GM21360 (cell line): ENCODE measurements around the gene SLC29A1.

Experiments used
- ATAC-seq: cut with Tn5 transposase; IDR thresholded peaks from one replicate; pipeline ENCODE4 v1.9.1; 2021; ENCODE audit warnings: mild to moderate bottlenecking, moderate library complexity; ENCODE audit not compliant: unreplicated experiment

Gene SLC29A1

DNA sequence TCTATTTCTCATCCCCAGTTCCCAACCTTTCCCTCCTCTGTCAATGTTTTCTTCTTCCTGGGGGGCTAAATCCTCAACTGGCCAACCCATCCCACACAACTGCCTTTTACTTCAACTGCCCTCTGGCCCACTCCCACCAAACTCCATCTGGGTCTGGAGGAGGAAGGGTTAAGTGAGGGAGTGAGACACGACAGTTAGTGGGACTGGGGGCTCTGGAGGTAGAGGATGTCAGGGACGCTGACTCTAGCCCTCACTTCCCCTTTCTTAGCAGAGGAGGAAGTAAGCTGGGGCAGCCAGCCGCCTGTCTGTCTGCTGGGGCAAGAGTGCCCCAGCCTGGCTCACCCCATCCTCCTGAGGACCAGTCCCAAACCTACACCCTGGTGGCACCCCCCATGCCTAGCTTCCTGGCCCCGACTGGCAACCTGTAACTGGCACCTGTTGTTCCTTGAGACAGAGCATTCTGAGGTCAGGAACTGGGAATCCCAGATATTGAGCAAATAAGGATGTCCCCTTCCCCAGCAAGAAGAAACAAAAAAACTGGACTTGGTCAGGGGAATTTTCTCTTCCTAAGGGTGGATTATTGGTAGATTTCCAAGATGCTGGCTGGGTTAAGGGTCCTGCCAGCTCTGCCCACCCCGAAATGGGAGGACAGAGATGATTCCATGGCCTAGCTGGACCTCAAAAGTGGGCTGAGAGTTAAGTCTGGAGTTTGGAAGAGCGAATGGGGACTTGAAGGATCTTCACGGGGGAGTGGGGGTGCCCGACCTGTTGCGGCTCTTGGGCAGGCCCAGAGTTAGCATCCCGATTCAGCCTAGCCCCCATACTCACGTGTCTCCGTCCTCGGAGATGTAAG lies 41.0 kb downstream of the SLC29A1 start:
- ATAC-seq, result no peak

DNA sequence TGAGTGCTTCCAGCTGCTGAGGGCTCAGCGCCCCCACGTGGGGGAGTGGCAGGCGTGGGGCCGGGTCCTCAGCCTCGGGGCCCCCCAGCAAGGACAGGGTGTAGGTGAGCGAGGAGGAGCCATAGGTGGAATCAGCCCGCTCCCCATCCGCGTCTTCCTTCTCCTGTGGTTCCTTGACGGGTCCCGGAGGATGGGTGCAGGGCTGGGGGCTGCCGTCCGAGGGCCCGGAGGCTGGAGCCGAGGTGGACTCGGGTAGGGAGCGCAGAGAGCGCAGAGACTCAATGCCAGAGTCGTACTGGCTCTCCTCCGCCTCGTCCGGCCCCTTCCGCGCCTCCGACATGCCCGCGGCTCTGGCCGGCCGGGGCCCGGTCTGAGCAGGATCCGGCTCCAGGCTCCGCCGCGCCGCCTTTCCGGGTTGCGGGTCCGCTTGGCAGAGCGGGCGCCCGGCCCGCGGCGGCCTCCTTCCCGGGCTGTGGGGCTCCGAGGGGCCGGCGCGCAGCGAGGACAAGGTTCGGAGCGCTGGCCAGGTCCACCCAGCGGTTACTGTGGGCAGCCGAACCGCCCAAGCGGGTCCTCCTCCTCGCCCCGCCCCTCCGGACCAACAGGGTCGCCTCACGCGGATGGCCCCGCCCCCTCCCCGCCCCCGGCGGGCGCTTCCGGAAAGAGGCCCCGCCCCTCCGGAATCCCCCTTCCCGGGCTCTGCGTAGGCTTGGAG lies 41.8 kb downstream of the SLC29A1 start, which contains the start of gene NFKBIE:
NFKBIE (minus strand) TSS at position 545 of the 715 bp plus-strand sequence; CDS start at position 340, 205 bp downstream.
- ATAC-seq, result peak; percentile 32

DNA sequence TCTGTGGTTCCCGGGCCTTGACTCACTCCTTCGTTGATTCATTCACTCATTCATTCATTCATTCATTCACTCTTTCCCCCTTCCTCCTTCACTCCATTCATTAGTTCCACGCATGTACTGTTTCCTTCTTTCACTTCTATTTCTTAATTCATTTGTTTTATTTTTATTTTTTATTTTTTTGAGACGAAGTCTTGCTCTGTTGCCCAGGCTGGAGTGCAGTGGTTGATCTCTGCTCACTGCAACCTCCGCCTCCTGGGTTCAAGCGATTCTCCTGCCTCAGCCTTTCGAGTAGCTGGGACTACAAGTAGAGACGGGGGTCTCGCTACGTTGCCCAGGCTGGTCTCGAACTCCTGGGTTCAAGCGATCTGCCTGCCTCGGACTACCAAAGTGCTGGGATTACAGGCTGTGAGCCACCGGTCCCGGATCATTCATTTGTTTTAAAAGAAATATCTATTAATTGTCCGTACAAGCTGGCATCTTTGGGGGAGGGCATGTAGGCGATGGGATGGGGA lies 42.4 kb downstream of the SLC29A1 start:
- ATAC-seq, result no peak

DNA sequence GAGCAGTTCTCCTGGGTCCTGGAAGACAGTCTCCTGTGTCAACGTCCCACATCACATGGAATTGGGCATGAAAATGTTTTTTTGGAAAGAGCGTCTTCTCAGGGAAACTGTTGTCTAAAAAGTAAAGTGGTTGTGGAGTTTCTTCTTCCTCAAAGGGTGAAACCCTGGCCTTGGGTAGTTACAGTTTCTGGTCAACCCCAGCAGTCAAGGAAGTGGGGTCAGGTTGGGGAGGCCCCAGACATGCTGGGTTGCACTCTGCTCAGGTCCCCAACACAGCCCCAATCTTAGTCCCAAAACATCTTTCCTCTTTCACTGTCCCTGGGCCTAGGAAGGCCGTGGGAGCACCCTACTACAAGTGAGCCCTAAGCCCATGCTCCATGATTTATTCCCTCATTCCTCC lies 43.0 kb downstream of the SLC29A1 start:
- ATAC-seq, result no peak

DNA sequence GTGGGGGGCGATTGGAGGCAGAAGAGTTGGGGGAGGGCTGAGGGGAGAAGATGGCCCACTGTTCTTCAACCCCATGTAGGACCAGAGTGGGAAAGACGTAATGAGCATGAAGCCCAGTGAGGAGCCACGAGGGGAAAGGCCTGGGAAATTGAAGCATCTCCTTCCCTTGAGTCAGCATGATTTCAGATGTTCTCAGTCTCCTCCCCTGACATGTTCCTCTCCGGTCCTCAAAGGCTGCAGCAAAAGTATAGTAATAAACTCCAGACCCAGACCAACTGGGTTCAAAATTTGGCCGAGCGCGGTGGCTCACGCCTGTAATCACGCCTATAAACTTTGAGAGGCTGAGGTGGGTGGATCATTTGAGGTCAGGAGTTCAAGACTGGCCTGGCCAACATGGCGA lies 43.9 kb downstream of the SLC29A1 start:
- ATAC-seq, result no peak

DNA sequence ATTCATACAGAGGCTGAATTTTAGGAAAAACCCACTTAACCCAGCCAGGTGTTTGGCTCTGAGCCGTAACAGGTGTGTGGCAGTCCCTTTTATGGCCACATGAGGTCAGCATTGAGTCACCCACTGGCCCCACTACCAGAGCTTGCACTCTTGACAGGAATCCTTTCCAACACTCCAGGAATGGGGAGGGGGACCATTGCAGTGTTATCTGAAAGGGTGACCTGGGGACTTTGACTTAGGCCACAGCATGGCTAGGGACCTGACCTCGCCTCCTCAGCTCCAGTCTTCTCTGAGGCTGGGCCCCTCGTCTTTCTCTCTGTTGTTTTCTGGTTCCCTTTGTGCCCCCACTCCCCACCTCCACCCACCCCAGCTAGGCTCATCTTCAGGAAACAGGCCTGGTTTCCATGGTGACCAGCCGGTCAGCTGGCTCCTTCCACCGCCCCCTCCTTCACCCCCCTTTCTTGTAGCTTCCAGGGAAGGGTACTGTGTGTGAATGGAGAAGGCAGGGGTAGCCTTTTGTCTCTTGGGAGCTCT lies 44.8 kb downstream of the SLC29A1 start:
- ATAC-seq, result no peak

DNA sequence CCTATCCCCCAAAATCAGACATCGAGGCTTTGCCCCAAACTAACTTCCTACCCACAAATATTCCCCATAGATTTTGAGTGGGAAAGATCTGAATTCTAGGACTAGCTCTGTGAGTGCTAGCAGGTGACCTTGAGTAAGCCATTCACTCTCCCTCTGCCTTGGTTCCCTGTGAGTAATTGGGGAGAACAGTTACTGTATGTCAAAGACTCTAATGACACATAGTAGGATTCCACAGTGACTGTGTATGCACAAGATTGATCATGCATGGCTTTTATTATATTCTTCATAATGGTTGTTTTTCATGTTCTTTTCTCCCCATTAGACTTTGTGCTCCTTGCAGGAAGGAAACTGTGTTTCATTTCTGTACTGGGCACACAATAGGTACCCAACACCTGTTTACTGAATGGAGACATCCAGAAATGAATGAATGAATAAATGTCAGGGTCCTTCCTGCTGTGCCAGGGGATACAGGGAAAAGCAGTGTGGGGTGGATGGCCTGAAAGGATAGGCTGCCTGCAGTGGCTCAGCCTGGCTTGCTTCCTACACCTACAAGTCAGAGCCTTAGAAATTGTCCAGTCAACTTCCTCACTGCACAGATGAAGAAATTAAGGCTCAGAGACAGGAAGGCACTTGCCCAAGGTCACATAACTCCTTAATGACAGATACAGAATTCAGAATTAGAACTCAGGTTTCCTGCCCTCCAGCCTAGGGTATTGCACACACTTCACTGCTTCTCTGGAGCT lies 46.0 kb downstream of the SLC29A1 start:
- no peak for ATAC-seq

DNA sequence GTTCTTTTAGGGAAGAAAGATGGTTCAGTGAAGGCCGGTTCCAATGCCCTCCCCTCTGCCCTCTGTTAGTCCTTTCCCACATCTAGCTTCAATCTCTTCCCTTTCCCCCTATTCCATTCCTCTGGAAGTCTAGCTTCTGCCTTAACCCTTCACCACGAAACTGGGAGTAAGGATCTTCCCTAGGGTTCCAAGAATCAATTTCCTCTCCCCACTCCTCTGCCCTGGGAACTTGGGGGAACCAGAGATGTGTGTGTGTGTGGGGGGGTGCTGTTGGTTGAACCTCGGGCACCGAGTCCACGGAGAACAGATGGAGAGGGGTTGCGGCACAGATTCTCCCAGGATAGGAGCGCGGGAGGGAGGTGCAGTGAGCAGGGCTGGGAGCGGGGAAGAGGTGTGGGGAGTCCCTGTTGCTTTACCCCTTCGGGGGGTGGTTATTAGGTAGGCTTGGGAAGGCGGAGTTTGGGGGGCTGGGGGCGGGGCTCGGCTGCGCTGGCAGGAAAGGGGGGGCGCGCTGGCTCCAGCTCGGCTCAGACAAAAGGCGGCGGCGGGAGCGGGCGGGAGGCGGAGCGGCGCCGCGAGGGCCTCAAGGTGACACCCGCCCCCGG lies 46.6 kb downstream of the SLC29A1 start, which contains the start of gene TMEM151B:
TMEM151B (plus strand) TSS at position 530 of the 605 bp plus-strand sequence. CDS start 293 bp downstream, outside the sequence.
- no peak for ATAC-seq

DNA sequence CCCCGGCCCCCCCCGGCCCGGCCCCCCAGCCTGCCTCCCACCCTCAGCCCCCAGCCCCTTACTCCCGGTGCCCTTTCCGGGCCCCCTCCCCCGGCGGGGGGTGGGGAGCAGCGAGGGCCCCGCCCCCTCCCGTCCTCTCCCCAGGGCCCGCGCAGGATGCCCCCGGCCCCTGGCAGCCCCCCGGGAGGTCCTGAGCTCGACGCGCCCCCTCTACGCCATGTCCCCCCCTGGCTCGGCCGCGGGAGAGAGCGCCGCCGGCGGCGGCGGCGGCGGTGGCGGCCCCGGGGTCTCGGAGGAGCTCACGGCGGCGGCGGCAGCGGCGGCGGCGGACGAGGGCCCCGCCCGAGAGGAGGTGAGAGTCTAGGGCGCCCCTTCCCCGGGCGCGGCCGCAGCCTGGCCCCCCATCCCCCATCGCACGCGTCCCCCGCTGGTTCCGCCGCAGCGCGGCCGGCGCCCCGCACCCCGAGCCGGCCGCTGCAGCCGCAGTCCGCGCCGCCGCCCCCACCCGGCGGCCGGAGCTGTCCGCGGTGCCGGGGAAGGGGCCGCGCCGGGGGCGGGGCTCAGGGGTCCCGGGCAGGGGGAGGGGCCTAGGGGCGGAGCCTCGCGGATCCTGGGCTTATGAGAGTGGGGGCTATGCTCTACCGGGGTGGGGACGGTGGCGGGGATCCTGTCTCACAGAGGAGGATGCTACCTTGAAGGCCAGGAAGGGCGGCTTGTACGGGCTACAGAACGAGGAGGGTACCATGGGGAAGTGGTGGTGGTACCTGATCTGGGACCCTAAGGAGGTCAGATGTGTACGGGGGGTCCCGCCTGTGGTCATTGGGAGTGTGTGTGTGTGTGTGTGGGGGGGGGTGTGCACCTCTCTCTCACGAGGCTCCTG lies 47.4 kb downstream of the SLC29A1 start:
- no peak for ATAC-seq

DNA sequence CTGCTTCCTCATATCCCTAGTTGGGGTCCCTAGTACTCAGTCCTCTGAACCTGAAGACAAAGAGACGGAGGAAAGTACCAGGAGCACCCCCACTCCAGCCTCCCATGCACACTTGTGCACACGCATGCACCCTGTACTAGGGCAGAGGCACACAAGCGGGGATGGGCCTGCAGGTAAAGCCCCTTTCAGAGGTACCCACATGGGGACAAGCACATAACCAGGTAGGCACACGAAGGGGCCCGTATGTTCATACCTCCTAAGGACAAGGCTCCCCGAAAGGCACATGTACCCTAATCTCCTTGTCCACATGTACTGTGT lies 48.0 kb downstream of the SLC29A1 start:
- ATAC-seq, result no peak

DNA sequence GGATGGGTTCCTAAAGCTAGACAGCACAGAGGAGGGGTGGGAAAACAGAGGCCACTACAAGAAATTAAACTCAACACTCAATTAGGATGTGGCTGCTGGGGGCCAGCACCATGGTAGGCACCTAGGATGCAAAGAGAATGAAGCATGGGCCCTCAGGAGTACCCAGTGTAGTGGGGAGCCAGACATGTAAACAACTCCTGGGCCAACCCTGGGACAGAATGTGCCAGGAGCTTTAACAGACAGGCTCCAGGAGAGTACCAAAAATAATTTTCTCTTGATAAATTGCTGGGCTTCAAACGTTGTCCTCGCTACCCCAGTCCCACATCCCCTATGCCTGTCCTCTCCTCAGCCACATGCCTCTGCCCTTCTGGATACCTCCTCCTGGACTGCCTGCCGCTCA lies 48.5 kb downstream of the SLC29A1 start:
- no peak for ATAC-seq

DNA sequence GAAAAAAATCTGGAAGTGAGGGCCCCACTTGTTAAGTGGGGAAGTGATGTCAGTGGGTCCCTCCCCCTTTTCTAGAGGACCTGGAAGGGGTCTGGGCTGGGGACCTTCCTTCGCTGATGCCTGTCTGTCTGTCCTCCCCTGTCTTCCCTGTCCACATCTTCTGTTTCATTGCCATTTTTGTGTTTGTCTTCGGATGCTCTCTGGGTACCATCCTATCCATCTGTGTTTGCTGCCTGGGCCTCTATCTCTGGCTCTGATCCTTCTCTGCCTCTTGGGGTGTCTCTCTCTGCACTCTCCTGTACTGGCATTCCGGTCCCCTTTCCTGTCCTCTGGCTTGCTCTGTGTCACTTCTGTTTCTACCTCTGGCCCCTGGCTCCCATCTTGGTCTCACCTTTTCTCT lies 49.1 kb downstream of the SLC29A1 start:
- ATAC-seq, result no peak

DNA sequence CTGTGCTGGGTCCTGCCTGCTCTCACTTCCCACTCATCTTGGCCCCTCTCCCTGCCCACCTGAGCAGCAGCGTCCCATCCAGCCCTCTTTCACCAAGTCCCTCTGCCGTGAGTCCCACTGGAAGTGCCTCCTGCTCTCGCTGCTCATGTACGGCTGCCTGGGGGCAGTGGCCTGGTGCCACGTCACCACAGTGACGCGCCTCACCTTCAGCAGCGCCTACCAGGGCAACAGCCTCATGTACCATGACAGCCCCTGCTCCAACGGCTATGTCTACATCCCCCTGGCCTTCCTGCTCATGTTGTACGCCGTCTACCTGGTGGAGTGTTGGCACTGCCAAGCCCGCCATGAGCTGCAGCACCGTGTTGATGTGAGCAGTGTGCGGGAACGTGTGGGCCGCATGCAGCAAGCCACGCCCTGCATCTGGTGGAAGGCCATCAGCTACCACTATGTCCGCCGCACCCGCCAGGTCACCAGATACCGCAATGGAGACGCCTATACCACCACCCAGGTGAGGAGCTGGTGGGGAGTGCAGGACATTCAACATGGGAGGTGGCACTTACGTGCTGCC lies 49.7 kb downstream of the SLC29A1 start:
- no peak for ATAC-seq

DNA sequence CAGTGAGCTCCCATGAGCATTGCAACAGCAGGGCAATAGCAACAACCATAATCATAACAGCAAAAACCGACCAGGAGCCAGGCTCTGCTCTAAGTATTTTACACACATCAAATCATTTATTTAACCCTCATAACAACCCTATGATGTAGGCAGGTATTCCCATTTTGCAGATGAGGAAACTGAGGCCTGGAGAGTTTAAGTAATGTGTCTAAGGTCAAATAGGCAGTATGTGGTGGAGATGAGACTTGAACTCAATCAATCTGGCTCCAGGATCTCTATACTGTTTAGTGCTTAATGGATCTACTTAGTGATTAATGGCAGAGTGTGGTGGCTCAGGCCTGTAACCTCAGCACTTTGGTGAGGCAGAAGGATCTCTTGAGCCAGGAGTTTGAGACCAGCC lies 50.2 kb downstream of the SLC29A1 start:
- no peak for ATAC-seq

DNA sequence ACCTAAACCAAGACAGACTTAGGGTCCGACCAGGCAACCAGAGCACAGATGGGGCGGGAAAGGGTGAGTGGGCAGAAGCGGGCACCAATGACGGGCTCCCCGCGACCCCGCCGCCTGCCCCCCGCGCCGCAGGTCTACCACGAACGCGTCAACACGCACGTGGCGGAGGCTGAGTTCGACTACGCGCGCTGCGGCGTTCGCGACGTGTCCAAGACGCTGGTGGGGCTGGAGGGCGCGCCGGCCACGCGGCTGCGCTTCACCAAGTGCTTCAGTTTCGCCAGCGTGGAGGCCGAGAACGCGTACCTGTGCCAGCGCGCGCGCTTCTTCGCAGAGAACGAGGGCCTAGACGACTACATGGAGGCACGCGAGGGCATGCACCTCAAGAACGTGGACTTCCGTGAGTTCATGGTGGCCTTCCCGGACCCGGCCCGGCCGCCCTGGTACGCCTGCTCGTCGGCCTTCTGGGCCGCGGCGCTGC lies 51.9 kb downstream of the SLC29A1 start:
- no peak for ATAC-seq

DNA sequence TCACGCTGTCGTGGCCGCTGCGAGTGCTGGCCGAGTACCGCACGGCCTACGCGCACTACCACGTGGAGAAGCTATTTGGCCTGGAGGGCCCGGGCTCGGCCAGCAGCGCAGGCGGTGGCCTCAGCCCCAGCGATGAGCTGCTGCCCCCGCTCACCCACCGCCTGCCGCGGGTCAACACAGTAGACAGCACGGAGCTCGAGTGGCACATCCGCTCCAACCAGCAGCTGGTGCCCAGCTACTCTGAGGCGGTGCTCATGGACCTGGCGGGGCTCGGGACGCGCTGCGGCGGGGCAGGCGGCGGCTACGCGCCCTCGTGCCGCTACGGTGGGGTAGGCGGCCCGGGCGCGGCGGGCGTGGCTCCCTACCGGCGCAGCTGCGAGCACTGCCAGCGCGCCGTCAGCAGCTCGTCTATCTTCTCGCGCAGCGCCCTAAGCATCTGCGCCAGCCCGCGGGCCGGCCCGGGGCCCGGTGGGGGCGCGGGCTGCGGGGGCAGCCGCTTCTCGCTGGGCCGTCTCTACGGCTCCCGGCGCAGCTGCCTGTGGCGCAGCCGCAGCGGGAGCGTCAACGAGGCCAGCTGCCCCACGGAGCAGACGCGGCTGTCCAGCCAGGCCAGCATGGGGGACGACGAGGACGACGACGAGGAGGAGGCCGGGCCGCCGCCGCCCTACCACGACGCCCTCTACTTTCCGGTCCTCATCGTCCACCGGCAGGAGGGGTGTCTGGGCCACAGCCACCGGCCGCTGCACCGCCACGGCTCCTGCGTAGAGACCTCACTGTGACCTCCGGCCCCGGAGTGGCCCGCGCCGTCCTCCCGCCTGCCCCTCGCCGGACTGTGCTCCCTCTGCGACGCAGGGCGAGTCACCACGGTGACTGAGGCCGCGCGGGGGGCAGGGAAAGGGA lies 52.6 kb downstream of the SLC29A1 start:
- ATAC-seq, result no peak

DNA sequence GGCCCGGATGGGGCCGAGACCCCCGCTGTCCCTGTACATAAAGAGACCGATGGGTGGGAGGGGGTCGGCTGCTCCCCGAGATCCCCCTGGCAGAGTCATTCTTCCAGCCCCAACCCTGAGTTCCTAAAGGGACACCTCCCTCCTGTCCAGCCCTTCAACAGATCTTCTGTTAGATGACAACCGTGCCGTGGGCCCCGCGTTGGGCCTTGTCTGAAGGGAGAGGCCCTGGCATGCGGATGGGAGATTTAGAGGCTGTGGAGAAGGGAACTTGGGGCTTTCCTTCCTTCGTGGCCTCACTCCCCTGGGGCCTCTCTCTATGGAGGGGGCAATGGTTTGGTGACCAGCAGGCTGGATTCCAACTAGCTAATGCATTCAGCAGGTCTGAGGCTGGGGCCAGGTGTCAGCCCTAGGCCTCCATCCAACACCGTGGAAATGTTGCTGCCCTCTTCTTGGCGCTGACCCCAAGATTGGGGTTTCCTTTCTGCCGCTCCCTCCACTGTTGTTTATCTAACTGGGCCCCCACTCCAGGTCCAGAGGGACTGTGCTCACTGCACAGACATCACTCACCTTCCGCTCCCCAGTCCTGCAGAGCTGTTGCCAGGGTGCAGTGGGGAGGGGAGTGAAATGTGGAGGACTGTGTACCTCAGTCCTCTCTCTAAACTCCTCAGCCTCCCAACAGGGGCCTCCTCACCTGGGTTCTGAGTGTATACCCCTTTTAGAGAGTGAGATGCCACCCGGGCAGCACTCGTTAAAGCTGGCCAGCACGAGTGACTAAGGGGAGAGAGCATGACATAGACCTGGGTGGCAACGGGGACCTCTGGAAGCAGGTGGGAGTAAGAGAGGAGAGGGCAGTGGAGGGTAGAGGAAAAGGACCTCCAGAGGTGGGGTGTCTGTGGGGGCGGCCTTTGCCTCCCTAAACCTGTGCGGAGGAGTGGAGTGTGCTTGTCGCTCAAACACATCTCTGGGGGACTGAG lies 53.6 kb downstream of the SLC29A1 start:
- ATAC-seq, result no peak
